GM23248 (cell line): ENCODE data around the gene C4orf33. TPM values are rescaled to one million over a fixed set of nuclear protein-coding genes. Genes with fewer than 3 reads are reported as not detected.

Experiments used
- DNase-seq: peaks from one replicate; pipeline ENCODE4 v3.0.0-alpha.2; 2015
- H2AFZ ChIP-seq: fragments of 200-600 bp; sonication (generic); 2 replicates; pipeline ENCODE4 v1.6.1; 2016; ENCODE audit warnings: antibody characterized with exemption
- H3F3A ChIP-seq: fragments of 200-600 bp; sonication (generic); 2 replicates; pipeline ENCODE4 v1.6.1; 2016; ENCODE audit warnings: mild to moderate bottlenecking, antibody characterized with exemption, mixed run types; ENCODE audit not compliant: insufficient read depth
- H3K27ac ChIP-seq: fragments of 200-600 bp; sonication (generic); 2 replicates; pipeline ENCODE4 v1.5.1; 2016; ENCODE audit warnings: mild to moderate bottlenecking
- H3K27me3 ChIP-seq: fragments of 200-600 bp; sonication (generic); replicated peaks from 2 replicates; pipeline ENCODE4 v1.6.1; 2016; ENCODE audit warnings: mild to moderate bottlenecking; ENCODE audit not compliant: insufficient read depth
- H3K36me3 ChIP-seq: fragments of 200-600 bp; sonication (generic); 2 replicates; pipeline ENCODE4 v1.6.1; 2016; ENCODE audit warnings: low read depth, mild to moderate bottlenecking
- H3K4me1 ChIP-seq: fragments of 200-600 bp; sonication (generic); 2 replicates; pipeline ENCODE4 v1.6.1; 2016; ENCODE audit warnings: mild to moderate bottlenecking; ENCODE audit not compliant: insufficient read depth
- H3K4me2 ChIP-seq: fragments of 200-600 bp; sonication (generic); one replicate; pipeline ENCODE4 v1.6.1; 2016; ENCODE audit warnings: mild to moderate bottlenecking; ENCODE audit not compliant: unreplicated experiment
- H3K4me3 ChIP-seq: fragments of 200-600 bp; sonication (generic); 2 replicates; pipeline ENCODE4 v1.5.1; 2016; ENCODE audit warnings: mild to moderate bottlenecking
- H3K79me2 ChIP-seq: fragments of 200-600 bp; sonication (generic); 2 replicates; pipeline ENCODE4 v1.6.1; 2016; ENCODE audit warnings: mild to moderate bottlenecking; ENCODE audit not compliant: insufficient read depth
- H3K9ac ChIP-seq: fragments of 200-600 bp; sonication (generic); 2 replicates; pipeline ENCODE4 v1.6.1; 2016; ENCODE audit warnings: mild to moderate bottlenecking
- H3K9me2 ChIP-seq: fragments of 200-600 bp; sonication (generic); 2 replicates; pipeline ENCODE4 v1.6.1; 2016; ENCODE audit warnings: mixed run types, mild to moderate bottlenecking, moderate library complexity; ENCODE audit not compliant: insufficient read depth
- H3K9me3 ChIP-seq: fragments of 200-600 bp; sonication (generic); one replicate; pipeline ENCODE4 v1.6.1; 2017; ENCODE audit warnings: low read depth
- H4K20me1 ChIP-seq: fragments of 200-600 bp; sonication (generic); 2 replicates; pipeline ENCODE4 v1.6.0; 2016; ENCODE audit not compliant: insufficient read depth
- EZH2 ChIP-seq: fragments of 200-600 bp; sonication (generic); IDR thresholded peaks from 2 replicates; pipeline ENCODE4 v1.6.1; 2018; ENCODE audit warnings: antibody characterized with exemption, mild to moderate bottlenecking; ENCODE audit not compliant: insufficient read depth, poor library complexity, severe bottlenecking
- EZH2phosphoT487 ChIP-seq: fragments of 200-600 bp; sonication (generic); IDR thresholded peaks from 2 replicates; pipeline ENCODE4 v1.6.1; 2018; ENCODE audit warnings: antibody characterized with exemption, moderate library complexity, mild to moderate bottlenecking, low read depth; ENCODE audit not compliant: insufficient read depth
- WGBS, 2 experiments: methylation state at CpG; one replicate each; pipeline ENCODE4 v1.1.6; 2015 to 2017; ENCODE audit warnings: low lambda C conversion rate in 2 of 2, low coverage in 1 of 2; ENCODE audit errors: missing lambda C conversion rate in 2 of 2; 5-methylcytosine and 5-hydroxymethylcytosine counted together
- in situ Hi-C: fragments of 300-500 bp; cut with MboI; formaldehyde crosslinking; loops from 2 replicates; pipeline ENCODE4 v1.15.0; 2020
- polyA plus RNA-seq: library from polyadenylated mRNA; unstranded; fragments of >200 nt; fragmentation: Nextera tagmentation; extraction: Ambion mirVana; gene quantifications from 2 replicates; pipeline ENCODE4 v1.2.1, GENCODE V29; 2016
- total RNA-seq: library from RNA; depleted of rRNA; stranded (reverse); fragments of >200 nt; shearing (Covaris generic); gene quantifications from 2 replicates; pipeline ENCODE4 v1.2.3, GENCODE V29; 2014

C4orf33 gene
- total and polyA plus RNA-seq, 2 experiments from 2014 or later, result 5.6 to 7.8 TPM

- DNase-seq, result no peak
- Histone ChIP-seq H3K9me2 (no peaks in the 10 kb centered on the region), H3K4me3 (no peak overlapping the region), H3K9ac (no peak overlapping the region), H2AFZ (no peak overlapping the region), H3K9me3 (no peaks in the 10 kb centered on the region), H3F3A (no peaks in the 10 kb centered on the region), H4K20me1 (no peaks in the 10 kb centered on the region), H3K27ac (no peak overlapping the region), H3K36me3 (no peaks in the 10 kb centered on the region), H3K4me1 (no peaks in the 10 kb centered on the region), H3K4me2 (no peak overlapping the region), H3K27me3 (no peaks in the 10 kb centered on the region), H3K79me2 (no peaks in the 10 kb centered on the region)
- WGBS, 2 experiments, result 15 to 20% methylated on average over 2 of the region's 2 CpGs
- in situ Hi-C loops, result no loop called here
- TF ChIP-seq EZH2phosphoT487 (no peak), EZH2 (no peak)
Observed at GRCh38 chr4:129143359-129143758, 47.4 kb downstream of the C4orf33 start.

- H2AFZ ChIP-seq, result no peak overlapping the region
- H3K9ac ChIP-seq, result no peak overlapping the region
- H3K79me2 ChIP-seq, result no peaks in the 10 kb centered on the region
- TF ChIP-seq EZH2phosphoT487 (no peak), EZH2 (no peak)
- DNase-seq, result no peak
- whole genome bisulfite sequencing, 2 experiments, result 31 to 35% methylated on average over 10 of the region's 10 CpGs
- H3K4me3 ChIP-seq, result no peak overlapping the region
- no peaks in the 10 kb centered on the region for H3K9me3 ChIP-seq
- H3K9me2 ChIP-seq, result no peaks in the 10 kb centered on the region
- H3K27ac ChIP-seq, result no peak overlapping the region
- no peak overlapping the region for H3K4me2 ChIP-seq
- H3F3A ChIP-seq, result no peaks in the 10 kb centered on the region
- H3K4me1 ChIP-seq, result no peaks in the 10 kb centered on the region
- no peaks in the 10 kb centered on the region for H4K20me1 ChIP-seq
- 0 out of 2 replicates have a peak, but pooled peaks cover 5% of the 10 kb centered on the region for H3K27me3 ChIP-seq
- H3K36me3 ChIP-seq, result no peaks in the 10 kb centered on the region
- in situ Hi-C loops, result no loop called here
Observed at GRCh38 chr4:129144755-129145206, 48.8 kb downstream of the C4orf33 start.

- no peak overlapping the region for H3K9ac ChIP-seq
- TF ChIP-seq EZH2phosphoT487 (no peak), EZH2 (no peak)
Observed at GRCh38 chr4:129145222-129145730, 49.3 kb downstream of the C4orf33 start.

GRCh38 chr4:129146639-129147038 is 50.7 kb downstream of the C4orf33 start:
- DNase-seq, result no peak
- Histone ChIP-seq H2AFZ (no peak overlapping the region), H3K4me1 (no peaks in the 10 kb centered on the region), H3K79me2 (no peaks in the 10 kb centered on the region), H3K27me3 (peaks cover 6% of the 10 kb centered on the region), H4K20me1 (no peaks in the 10 kb centered on the region), H3K36me3 (no peaks in the 10 kb centered on the region), H3K4me3 (no peak overlapping the region), H3K9ac (no peak overlapping the region), H3K4me2 (no peak overlapping the region), H3K9me3 (no peaks in the 10 kb centered on the region), H3K9me2 (no peaks in the 10 kb centered on the region), H3K27ac (no peak overlapping the region), H3F3A (no peaks in the 10 kb centered on the region)
- TF ChIP-seq EZH2, result no peak
- no peak for TF ChIP-seq EZH2phosphoT487
- 52 to 55% methylated on average over 2 of the region's 2 CpGs for WGBS, 2 experiments
- in situ Hi-C loops, result no loop called here

More at GRCh38 chr4:129145222-129145730, 49.3 kb downstream of the C4orf33 start:
- Histone ChIP-seq H3F3A (no peaks in the 10 kb centered on the region), H3K4me2 (no peak overlapping the region), H3K9me2 (no peaks in the 10 kb centered on the region), H3K4me3 (no peak overlapping the region), H3K4me1 (no peaks in the 10 kb centered on the region), H4K20me1 (no peaks in the 10 kb centered on the region), H3K9me3 (no peaks in the 10 kb centered on the region), H3K27me3 (peaks cover 6% of the 10 kb centered on the region; the same call in 1 of the 2 replicates), H2AFZ (no peak overlapping the region), H3K36me3 (no peaks in the 10 kb centered on the region), H3K27ac (no peak overlapping the region), H3K79me2 (no peaks in the 10 kb centered on the region)
- no peak for DNase-seq
- WGBS, 2 experiments, result 67 to 70% methylated on average over 5 of the region's 5 CpGs
- in situ Hi-C loops, result no loop called here

GRCh38 chr4:129148892-129149291 is 52.9 kb downstream of the C4orf33 start:
- Histone ChIP-seq H3K27me3 (peaks cover 11% of the 10 kb centered on the region), H3F3A (no peaks in the 10 kb centered on the region), H3K9me3 (no peaks in the 10 kb centered on the region), H3K9ac (no peak overlapping the region), H3K9me2 (no peaks in the 10 kb centered on the region), H3K4me2 (no peak overlapping the region), H3K36me3 (no peaks in the 10 kb centered on the region), H4K20me1 (no peaks in the 10 kb centered on the region), H2AFZ (no peak overlapping the region), H3K4me1 (no peaks in the 10 kb centered on the region), H3K27ac (no peak overlapping the region), H3K4me3 (no peak overlapping the region), H3K79me2 (no peaks in the 10 kb centered on the region)
- no peak for TF ChIP-seq EZH2
- TF ChIP-seq EZH2phosphoT487, result no peak
- in situ Hi-C loops, result no loop called here
- 39 to 50% methylated on average over 2 of the region's 2 CpGs for WGBS, 2 experiments
- DNase-seq, result no peak
